HL-60/S4 (cell line): ENCODE measurements around the gene ELMO2.

Experiments
- in situ Hi-C: fragments of 300-500 bp; cut with MboI; formaldehyde crosslinking; loops from 2 replicates; pipeline ENCODE4 v1.14.3; 2022; ENCODE audit warnings: low sequenced_read_pairs

ELMO2 gene

GRCh38 chr20:46353500-46354206, 52.8 kb downstream of the ELMO2 start:
- in situ Hi-C loops = no loop called here

- in situ Hi-C loops = no loop called here
Measured at GRCh38 chr20:46352370-46352938, 54.0 kb downstream of the ELMO2 start.

- in situ Hi-C loops = no loop called here
Measured at GRCh38 chr20:46351357-46352058, 54.9 kb downstream of the ELMO2 start.

GRCh38 chr20:46350986-46351267, 55.5 kb downstream of the ELMO2 start:
- in situ Hi-C loops = no loop called here

GRCh38 chr20:46350201-46350985, 56.0 kb downstream of the ELMO2 start:
- in situ Hi-C loops = no loop called here

- in situ Hi-C loops = no loop called here
Measured at GRCh38 chr20:46349742-46350056, 56.7 kb downstream of the ELMO2 start.

GRCh38 chr20:46349035-46349741, 57.2 kb downstream of the ELMO2 start:
- in situ Hi-C loops = no loop called here

GRCh38 chr20:46347841-46348803, 58.3 kb downstream of the ELMO2 start:
- in situ Hi-C loops = no loop called here

- in situ Hi-C loops = no loop called here
Measured at GRCh38 chr20:46346770-46347169, 59.6 kb downstream of the ELMO2 start.

- in situ Hi-C loops = no loop called here
Measured at GRCh38 chr20:46344488-46345162, 61.8 kb downstream of the ELMO2 start.

GRCh38 chr20:46343975-46344357, 62.4 kb downstream of the ELMO2 start:
- in situ Hi-C loops = no loop called here

- in situ Hi-C loops = no loop called here
Measured at GRCh38 chr20:46343348-46343974, 63.0 kb downstream of the ELMO2 start.

GRCh38 chr20:46342451-46343347, 63.7 kb downstream of the ELMO2 start:
- in situ Hi-C loops = no loop called here

- in situ Hi-C loops = no loop called here
Measured at GRCh38 chr20:46342010-46342378, 64.4 kb downstream of the ELMO2 start.

- in situ Hi-C loops = no loop called here
Measured at GRCh38 chr20:46341074-46342009, 65.1 kb downstream of the ELMO2 start.

- in situ Hi-C loops = no loop called here
Measured at GRCh38 chr20:46339037-46339436, 67.4 kb downstream of the ELMO2 start.

- in situ Hi-C loops = no loop called here
Measured at GRCh38 chr20:46336735-46337134, 69.7 kb downstream of the ELMO2 start.
